ENCODE data around the gene FN1.

FN1 gene

GRCh38 chr2:215324811-215325210, 111.1 kb downstream of the FN1 start:
- no peak for DNase-seq

DNA sequence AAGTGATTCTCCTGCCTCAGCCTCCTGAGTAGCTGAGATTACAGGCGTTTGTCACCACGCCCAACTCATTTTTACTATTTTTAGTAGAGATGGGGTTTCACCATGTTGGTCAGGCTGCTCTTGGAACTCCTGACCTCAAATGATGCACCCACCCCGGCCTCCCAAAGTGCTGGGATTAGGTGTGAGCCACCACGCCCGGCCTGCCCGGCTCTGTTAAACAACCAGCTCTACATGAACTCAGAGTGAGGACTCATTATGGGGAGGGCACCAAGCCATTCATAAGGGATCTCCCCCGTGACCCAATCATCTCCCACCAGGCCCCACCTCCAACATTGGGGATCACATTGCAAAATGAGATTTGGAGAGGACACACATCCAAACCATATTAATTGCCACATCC, 115.2 kb downstream of the FN1 start:
- no peak for DNase-seq

DNA sequence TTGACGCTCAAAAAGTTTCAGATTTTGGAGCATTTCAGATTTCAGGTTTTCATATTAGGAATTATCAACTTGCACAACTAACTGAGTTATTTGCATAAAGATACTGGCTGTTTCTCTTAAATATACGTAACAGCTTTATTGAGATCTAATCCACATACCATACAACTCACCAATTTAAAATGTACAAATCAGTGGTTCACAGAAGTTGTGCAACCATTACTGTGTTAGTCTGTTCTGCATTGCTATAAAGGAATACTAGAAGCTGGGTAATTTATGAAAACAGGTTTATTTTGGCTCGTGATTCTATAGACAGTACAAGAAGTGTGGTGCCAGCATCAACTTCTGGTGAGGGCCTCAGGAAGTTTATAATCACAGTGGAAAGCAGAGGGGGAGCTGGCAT, 115.8 kb downstream of the FN1 start:
- no peak for DNase-seq

DNA sequence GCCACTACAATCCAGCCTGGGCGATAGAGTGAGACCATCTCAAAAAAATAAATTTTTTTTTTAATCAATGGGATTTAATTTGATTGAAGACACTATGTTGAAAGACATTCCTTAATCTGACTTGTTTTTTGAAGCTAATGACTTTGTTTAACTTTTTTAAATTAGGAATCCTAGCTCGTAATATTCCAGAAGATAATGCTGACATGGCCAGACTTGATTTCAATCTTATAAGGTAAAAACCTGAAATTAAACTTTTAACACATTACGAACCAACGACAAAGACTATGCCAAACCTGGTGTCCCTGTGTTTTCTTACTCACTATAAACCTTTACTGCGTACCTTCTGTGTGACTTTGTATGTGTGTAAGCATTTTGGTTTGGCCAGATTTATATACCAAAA, 116.4 kb downstream of the FN1 start:
- no peak for DNase-seq

DNA sequence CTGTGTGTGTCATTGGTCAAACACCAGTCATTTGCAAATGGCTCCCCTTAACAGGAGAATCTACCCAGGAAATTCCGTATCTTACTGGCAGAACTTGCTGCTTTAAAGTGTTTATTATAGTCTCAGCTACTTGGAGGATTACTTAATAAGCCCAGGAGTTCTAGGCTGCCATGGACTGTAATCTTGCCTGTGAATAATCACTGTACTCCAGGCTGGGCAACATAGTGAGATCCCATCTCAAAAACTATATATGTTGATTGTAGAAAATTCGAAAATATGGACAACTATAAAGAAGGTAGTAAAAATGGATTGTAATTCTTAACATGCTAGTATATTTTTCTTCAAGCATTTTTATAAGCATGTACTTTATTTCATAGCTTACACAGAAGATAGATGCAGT, 119.5 kb downstream of the FN1 start:
- DNase-seq, result no peak

- no peak for DNase-seq
These were observed 120.6 kb downstream of the FN1 start for GRCh38 chr2:215315301-215315700.

- no peak for DNase-seq
These were observed 121.0 kb downstream of the FN1 start for GRCh38 chr2:215314896-215315295.

DNA sequence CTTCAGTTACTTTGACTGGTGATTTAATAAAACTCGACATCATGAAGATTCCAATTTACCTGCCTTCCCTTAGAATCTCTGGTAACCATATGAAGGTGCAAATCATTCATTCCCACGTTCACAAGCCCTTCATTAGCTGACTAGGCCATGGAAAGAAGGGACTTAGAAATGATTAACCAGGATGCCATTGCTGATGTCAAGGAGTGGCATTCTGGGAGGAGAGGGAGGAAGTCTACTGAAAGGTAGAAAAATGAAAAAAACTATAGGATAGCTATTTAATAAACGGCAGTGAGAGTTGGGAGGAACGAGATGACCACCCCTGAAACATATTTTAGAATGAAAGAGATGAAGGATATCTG, 122.6 kb downstream of the FN1 start:
- DNase-seq, result no peak

DNA sequence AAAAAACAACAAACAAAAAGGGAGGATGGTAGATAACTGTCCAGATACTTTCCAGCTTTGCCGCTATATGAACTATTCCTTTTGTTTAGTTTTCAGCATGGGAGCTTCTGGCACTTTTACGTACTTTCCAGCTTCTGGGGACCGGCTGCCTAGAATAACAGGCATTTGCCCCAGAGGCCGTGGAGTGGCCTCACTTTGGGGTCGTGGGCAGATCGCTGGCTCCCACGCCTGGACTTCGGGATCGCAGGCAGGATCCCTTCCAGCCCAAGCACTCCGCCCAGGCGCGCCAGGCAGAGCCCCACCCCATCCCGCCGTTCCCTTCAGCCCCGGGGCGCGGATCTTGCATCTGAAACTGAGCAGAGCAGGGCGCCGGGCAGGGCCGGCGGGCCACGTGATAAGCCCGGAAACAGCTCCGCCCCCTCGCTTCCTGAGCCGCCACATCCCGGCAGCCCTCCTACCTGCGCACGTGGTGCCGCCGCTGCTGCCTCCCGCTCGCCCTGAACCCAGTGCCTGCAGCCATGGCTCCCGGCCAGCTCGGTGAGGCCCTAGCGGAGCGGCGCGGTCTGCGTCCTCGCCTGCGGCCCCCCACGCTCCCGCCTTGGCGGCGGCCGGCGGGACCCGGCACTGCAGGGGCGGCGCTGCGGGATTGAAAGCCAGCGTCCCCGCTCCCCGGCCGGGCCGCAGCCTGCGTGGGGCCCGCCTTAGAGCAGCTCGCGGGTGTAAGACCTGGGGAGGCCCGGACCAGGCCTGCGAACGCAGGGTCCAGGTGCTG, 124.1 kb downstream of the FN1 start, which contains the start of gene ATIC:
Gene ATIC, plus strand, starts transcription at position 435 of the 772 bp plus-strand sequence. Its CDS starts 84 bp downstream, at position 519.
- DNase-seq, result peak; percentile 93

- DNase-seq, result peak; percentile 10
These were observed 124.6 kb downstream of the FN1 start for GRCh38 chr2:215311259-215311624.

Measured in inflammatory macrophage treated with lipopolysaccharide for 4 hours (primary cell).